Body of pancreas (tissue), 4 donors: Measurements from ENCODE around the gene SETD2. TPM values are rescaled to one million over a fixed set of nuclear protein-coding genes. Genes with fewer than 3 reads are reported as not detected.

Source experiments
- ATAC-seq: fragments of 150-250 bp; one replicate; pipeline ENCODE4 v1.9.1; 2016
- DNase-seq, 4 donors: peaks; one replicate each; pipeline ENCODE4 v3.0.0-alpha.2; 2019
- H3K27ac ChIP-seq, 4 donors: fragments of 200-600 bp; sonication (generic); 1 replicate in 3 of 4; 2 replicates in 1 of 4; pipeline versions ENCODE4 v1.5.1 to v1.6.1; 2016 to 2019; ENCODE audit warnings: mild to moderate bottlenecking in 1 of 4, mixed read lengths in 1 of 4, moderate library complexity in 1 of 4
- H3K27me3 ChIP-seq, 2 donors: fragments of 200-600 bp; sonication (generic); one replicate each; pipeline ENCODE4 v1.6.0; 2016; ENCODE audit warnings: mild to moderate bottlenecking in 1 of 2
- H3K36me3 ChIP-seq, 2 donors: fragments of 200-600 bp; sonication (generic); replicated peaks in 1 of 2; 2 replicates each; pipeline ENCODE4 v1.5.1; 2016; ENCODE audit warnings: low read depth in 2 of 2; ENCODE audit not compliant: insufficient read depth in 1 of 2
- H3K4me1 ChIP-seq: fragments of 200-600 bp; sonication (generic); one replicate; pipeline ENCODE4 v1.6.0; 2016
- H3K4me3 ChIP-seq, 2 donors: fragments of 200-600 bp; sonication (generic); 1 replicate in 1 of 2; 2 replicates in 1 of 2; pipeline ENCODE4 v1.5.1; 2016 to 2019
- H3K9me3 ChIP-seq, 3 donors: fragments of 200-600 bp; sonication (generic); 1 replicate in 2 of 3; 2 replicates in 1 of 3; pipeline ENCODE4 v1.5.1; 2016
- CTCF ChIP-seq, 7 experiments: fragments of 450-650 bp in 4 of 7; fragments of 200-600 bp in 3 of 7; sonication (generic) in 3 of 7; IDR thresholded peaks; one replicate each; pipeline ENCODE4 v1.5.1; 2016 to 2019; ENCODE audit warnings: antibody characterized with exemption in 7 of 7
- WGBS, 2 donors: methylation state at CpG; one replicate each; pipeline ENCODE4 v1.1.5; 2017; 5-methylcytosine and 5-hydroxymethylcytosine counted together
- intact Hi-C: fragments of 100-400 bp; cut with DNase I; formaldehyde crosslinking; loops from one replicate; pipeline ENCODE4 v1.15.1; 2023
- small RNA-seq: library from RNA; depleted of rRNA; stranded (forward); fragments of <200 nt; gene quantifications from one replicate; pipeline ENCODE3, GENCODE V24; 2016
- total RNA-seq, 2 donors: library from RNA; depleted of rRNA; stranded (reverse); fragments of >200 nt; gene quantifications; one replicate each; pipeline ENCODE4 v1.1.0, GENCODE V29; 2016

The SETD2 gene
- total RNA-seq, 2 donors from 2014 or later, result 49.5 to 70.2 TPM

- TF ChIP-seq CTCF (IDR thresholded peaks at IDR 0.05), result no peak
- intact Hi-C loops, result no loop called here
- no peak for ATAC-seq
Observed at GRCh38 chr3:46966811-46967210, 197.1 kb downstream of the SETD2 start.

More at GRCh38 chr3:46966811-46967210, 197.1 kb downstream of the SETD2 start:
- no peak for DNase-seq
- Histone ChIP-seq H3K9me3 (no peaks in the 10 kb centered on the region), H3K36me3 (no peaks in the 10 kb centered on the region), H3K4me1 (peaks cover 75% of the 10 kb centered on the region), H3K4me3 (no peak overlapping the region), H3K27ac (peak overlapping the region in 3 of 4 donors; percentile 39 to 81 (median 48)), H3K27me3 (no peaks in the 10 kb centered on the region)
- WGBS, 2 donors, result 76 to 81% methylated on average over 5 of the region's 5 CpGs

Small RNAs within 50 kb of the gene (small RNA-seq; reads per million reads assigned to genes)
- gene MRPL57P3, result not detected

Other genes starting within 250 kb of the SETD2 start
- 10 to 100 TPM; 25.4 to 67.2 TPM for gene CCDC12, start 187.4 kb downstream of the SETD2 start, total RNA-seq
- gene NBEAL2, start 184.4 kb downstream of the SETD2 start, total RNA-seq, result 100 to 1,000 TPM in 1 of 2 donors, 10 to 100 TPM in 1; 98.8 to 151 TPM
- gene KIF9, start 118.7 kb upstream of the SETD2 start, total RNA-seq, result 1 to 10 TPM; 5.6 to 8.0 TPM
- gene KLHL18, start 118.8 kb upstream of the SETD2 start, total RNA-seq, result 1 to 10 TPM; 7.3 to 8.6 TPM
- gene PTPN23, start 216.9 kb upstream of the SETD2 start, total RNA-seq, result 100 to 1,000 TPM in 1 of 2 donors, 10 to 100 TPM in 1; 28.5 to 301 TPM